Measurements from ENCODE around the gene GPR35.
A peak's percentile ranks its signal among the peaks of the same experiment; 100 is the strongest.

The GPR35 gene

DNA sequence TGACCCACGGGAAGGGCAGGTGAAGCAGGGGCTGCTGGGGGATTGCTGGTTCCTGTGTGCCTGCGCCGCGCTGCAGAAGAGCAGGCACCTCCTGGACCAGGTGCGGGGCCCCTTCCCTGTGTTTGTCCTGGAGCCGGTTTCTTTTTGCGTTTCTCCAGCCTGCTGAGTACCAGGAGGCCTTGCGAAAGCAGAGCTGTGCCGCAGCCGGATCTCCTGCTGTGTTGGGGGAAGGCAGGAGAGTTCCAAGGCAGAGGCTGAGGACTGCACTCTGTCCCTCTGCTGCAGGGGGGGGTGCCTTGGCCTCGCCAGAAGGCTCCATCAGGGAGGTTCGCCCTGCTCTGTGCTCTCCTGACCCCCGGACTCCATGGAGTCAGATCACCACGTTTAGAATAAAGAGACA, 35.9 kb upstream of the GPR35 start:
- DNase-seq (ENCODE audit: low read depth in 3 of 3) = no peak

DNA sequence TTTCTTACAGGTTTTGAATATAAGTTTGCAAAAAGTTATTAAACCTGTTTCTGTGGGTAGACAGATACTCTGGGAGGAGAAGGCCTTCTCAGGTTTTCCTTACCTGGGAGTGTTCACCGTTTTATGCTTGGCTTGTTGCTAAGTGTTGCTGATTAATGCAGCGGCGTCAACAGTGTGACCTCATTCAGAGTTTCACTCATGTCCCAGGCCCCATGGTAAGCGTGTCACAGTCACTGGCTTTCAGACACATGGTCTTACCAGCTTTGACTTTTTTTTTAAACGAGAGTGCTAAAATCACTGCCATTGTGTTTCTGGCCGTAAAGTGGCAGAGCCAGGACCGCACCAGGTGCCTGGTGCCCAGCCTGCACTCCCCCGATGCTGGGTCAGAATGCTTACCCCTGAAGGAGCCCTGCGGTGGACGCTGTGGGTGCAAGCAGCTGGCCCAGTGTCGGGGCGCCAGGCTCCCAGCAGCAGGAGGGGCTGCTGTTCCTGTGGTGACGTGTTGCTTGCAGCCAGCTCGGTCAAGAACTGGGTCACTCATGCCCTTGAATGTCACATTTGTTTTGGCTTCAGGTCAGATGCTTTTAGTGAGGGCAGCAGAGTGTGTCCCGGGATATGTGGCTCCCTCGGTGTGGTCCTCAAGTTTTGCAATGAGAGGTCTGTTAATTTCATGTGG, 35.3 kb upstream of the GPR35 start:
- no peak for DNase-seq (ENCODE audit: low read depth in 3 of 3)

DNA sequence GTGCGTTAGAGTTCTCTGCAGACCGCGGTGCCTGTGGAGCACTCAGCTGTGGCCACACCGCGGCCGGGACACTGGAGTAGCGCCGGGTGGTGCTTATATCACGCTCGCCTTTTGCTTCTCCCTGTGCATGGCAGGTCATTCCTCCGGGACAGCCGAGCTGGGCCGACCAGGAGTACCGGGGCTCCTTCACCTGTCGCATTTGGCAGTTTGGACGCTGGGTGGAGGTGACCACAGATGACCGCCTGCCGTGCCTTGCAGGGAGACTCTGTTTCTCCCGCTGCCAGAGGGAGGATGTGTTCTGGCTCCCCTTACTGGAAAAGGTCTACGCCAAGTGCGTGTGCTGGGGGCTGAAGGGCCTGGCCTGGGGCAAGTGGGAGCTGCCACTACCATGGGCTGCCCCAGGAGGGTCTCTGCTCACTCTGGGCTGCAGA, 34.6 kb upstream of the GPR35 start:
- DNase-seq (ENCODE audit: low read depth in 3 of 3) = no peak

DNA sequence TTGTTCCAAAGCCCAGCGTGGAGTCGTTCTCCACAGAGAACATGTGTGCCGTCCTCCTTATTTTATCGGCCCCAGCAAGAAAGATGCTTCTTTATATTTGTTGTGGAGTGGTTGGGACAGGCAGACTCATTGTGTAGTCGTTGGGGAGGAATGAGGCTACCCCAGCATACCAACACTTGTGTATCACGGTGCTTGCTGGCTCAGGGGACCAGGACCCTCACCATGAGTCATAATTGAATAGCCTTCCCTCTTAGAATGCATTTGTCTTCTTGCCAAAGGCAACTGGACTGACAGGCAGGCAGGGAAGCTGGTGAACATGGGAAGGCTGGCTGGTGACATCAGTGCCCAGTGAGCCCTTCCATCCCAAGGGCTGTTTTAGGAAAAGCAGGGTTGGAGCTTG, 34.1 kb upstream of the GPR35 start:
- DNase-seq (ENCODE audit: low read depth in 3 of 3) = no peak

DNA sequence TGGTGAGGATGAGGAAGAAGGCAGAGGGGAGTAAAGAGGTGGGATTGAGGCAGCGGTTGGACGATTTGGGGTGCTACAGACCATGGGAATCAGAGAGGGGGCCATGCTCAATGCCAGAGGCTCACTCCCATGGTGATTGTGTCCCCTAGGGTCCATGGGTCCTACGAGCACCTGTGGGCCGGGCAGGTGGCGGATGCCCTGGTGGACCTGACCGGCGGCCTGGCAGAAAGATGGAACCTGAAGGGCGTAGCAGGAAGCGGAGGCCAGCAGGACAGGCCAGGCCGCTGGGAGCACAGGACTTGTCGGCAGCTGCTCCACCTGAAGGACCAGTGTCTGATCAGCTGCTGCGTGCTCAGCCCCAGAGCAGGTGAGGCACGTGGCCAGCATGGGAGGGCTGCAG, 33.5 kb upstream of the GPR35 start:
- DNase-seq (ENCODE audit: low read depth in 3 of 3) = no peak

DNA sequence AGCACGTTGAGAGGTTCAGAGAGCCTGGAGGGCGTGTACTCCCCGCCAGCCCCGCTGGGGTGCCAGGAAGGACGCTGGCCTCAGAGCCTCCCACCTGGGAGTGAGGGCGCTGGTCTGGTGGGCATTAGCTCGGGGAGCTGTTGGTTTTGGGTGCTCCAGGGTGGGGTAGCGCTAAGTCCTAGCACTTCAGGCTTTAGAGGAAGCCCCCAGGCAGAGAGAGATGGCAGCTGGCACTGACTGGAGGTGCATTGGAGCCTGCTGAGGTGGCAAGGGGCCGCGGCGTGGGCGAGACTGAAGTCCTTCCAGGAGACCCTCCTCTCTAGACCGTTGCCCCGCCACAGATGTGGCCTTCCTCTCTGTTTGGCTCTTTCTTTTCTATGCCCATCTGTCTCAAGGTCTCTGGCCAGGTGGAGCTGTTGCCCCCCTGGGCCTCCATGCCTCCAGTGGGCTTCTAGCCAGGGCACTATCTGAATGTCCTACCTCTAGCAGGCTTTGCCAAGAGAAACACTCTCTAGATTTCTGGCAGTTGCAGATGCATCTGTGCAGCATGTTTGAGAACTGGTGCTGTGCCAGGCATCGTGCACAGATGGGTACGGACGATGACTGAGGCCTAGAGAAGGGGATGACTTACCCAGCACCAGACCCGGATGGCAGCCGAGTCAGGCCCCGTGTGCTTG, 32.1 kb upstream of the GPR35 start:
- DNase-seq (ENCODE audit: low read depth in 3 of 3) = no peak

DNA sequence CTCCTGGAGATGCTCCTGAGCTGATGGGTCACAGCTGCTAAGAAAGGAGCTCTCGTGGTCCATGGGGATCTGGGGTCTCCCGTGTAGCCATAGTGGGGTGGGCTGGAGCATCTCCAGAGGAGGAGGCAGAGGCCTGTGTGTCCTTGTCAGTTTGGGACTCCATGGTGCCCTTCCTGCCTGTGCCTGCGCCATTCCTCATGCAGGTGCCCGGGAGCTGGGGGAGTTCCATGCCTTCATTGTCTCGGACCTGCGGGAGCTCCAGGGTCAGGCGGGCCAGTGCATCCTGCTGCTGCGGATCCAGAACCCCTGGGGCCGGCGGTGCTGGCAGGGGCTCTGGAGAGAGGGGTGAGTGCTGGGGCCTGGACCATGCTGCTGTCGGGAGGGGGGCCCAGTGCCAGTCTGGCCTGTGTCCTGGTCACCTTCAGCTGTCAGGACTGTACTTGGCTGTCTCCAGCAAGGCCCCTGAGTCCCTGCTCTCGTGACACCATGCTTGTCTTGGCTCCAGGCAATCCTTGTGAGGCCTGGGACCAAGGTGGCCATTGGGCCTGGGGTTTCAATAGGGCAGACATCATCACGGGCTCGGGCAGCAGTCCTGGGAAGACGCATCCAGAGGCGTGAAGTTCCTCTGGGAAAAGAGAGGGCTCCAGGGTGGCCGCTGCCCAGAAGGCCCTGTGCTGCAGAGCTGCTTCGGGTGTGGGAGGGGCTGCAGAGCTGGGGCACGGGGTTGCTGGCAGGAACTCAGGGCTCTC, 31.4 kb upstream of the GPR35 start:
- DNase-seq (ENCODE audit: low read depth in 3 of 3) = no peak

DNA sequence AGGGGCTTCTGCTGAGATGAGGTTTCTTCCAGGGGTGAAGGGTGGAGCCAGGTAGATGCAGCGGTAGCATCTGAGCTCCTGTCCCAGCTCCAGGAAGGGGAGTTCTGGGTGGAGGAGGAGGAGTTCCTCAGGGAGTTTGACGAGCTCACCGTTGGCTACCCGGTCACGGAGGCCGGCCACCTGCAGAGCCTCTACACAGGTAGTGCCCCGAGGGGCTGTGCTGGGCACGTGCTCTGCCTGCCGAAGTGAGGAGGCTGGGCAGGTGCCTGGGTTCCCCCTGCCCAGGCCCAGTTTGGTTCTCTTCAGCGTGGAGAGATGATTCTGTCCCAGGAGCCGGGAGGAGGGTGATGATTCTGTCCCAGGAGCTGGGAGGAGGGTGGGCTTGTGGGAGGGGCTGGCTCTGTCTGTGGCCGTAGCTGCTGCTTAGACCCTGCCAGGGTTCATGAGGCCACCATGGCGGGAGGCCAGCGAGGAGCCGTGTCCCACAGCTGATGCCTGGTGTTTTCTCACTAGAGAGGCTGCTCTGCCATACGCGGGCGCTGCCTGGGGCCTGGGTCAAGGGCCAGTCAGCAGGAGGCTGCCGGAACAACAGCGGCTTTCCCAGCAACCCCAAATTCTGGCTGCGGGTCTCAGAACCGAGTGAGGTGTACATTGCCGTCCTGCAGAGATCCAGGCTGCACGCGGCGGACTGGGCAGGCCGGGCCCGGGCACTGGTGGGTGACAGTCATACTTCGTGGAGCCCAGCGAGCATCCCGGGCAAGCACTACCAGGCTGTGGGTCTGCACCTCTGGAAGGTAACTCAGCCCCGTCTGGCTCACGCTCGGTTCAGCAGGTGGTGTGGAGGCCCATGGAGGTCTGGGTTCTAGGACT, 30.5 kb upstream of the GPR35 start:
- no peak for DNase-seq (ENCODE audit: low read depth in 3 of 3)

DNA sequence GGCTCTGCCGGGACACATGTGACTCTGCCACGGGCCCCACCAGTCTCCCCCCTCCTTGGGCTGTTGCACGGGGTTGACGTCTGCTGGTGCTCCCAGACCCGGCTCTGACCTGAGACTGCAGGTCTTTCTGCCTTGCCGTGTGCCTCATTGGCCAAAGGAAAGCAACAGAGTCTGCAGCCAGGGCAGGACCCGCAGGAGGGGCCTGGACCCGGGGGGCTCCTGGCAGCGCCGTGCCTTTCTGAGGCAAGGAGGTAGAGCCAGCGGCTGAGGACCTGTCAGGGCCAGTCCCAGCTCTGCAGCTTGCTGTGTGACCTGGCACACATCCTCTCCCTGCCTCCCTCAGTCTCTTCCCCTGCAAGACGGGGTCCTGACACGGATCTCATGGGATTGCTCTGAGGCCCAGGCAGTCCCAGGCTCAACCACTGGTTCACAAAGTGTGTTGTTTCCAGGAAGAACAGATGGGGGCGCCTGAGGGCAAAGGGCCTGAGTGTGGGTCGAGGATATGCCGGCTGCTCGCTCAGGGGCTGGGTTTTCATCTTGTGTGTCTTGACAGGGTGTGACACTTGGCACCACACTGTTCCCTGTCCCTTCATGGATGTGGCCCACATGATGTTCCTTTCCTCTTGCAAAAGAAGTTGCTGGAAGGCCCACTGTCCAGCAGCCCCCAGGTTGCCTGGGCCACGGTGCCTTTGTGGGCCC, 29.8 kb upstream of the GPR35 start:
- DNase-seq (ENCODE audit: low read depth in 3 of 3) = peak in 1 of 3 donors; percentile 22

DNA sequence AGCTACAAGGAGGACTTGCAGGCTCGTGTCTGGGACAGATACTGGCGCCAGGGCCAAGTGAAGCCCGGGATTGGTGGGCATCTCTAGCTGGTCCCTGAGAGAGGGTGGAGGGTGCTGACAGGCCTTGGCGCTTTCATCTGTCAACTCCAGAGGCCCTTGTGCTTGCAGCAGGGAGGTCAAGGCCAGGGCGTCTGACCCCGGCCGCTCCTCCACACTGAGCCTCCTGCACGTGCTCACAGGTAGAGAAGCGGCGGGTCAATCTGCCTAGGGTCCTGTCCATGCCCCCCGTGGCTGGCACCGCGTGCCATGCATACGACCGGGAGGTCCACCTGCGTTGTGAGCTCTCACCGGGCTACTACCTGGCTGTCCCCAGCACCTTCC, 29.2 kb upstream of the GPR35 start:
- no peak for DNase-seq (ENCODE audit: low read depth in 3 of 3)

DNA sequence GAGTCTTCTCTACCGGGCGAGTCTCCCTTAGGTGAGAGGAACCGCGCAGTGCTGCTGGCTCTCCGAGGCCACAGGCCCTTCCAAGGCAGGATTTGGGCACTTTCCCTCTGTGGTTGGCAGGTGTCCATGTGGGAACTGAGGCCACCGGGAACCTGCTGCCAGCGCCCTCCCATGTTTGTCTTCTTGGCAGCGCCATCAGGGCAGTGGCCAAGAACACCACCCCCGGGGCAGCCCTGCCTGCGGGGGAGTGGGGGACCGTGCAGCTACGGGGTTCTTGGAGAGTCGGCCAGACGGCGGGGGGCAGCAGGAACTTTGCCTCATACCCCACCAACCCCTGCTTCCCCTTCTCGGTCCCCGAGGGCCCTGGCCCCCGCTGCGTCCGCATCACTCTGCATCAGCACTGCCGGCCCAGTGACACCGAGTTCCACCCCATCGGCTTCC, 28.8 kb upstream of the GPR35 start:
- DNase-seq (ENCODE audit: low read depth in 3 of 3) = no peak

DNA sequence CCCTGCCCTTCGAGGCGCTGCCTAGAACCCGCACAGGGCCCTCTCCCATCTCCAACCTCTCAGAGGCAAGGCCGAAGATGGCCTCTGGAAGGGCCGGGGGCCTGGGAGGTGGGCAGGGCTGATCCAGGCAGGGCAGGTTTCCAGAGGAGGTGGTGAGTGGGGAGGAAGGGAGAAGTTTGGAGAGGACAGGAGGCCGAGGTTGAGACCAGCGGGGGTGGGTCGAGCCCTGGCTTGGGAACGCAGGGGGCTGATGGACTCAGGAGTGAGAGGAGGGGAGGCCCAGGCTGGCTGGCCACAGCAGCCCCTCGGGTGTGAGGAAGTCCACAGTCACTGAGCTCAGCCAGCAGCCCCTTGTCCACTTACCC, 28.2 kb upstream of the GPR35 start:
- DNase-seq (ENCODE audit: low read depth in 3 of 3) = no peak

DNA sequence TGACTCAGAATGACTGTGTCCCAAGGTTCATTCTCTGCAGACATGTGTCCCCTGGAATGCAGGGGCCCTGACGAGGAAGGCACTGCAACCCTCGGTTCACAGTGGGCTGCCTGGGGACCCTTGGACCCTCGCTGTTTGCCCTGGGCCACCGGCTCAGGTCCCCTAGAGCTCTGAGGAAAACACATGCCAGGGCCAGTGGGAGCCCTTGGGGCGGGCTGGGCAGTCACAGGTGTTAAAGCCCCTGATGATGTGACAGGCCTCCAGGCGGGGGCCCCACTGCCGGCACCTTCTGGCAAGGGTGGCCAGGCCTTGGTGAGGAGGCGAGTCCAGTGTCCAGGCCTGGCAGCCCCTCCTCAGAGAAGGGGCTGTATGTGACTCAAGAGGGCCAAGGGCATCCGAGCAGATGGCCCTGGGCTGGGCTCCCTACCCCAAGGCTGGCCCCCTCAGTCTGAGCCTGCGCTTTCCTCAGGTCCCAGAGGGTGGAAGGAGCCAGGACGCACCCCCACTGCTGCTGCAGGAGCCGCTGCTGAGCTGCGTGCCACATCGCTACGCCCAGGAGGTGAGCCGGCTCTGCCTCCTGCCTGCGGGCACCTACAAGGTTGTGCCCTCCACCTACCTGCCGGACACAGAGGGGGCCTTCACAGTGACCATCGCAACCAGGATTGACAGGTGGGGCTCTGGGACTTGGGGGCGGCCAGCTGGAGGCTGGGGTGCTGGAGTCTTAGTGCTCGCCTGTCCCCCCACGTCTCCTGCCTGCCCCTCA, 27.7 kb upstream of the GPR35 start:
- DNase-seq (ENCODE audit: low read depth in 3 of 3) = no peak

DNA sequence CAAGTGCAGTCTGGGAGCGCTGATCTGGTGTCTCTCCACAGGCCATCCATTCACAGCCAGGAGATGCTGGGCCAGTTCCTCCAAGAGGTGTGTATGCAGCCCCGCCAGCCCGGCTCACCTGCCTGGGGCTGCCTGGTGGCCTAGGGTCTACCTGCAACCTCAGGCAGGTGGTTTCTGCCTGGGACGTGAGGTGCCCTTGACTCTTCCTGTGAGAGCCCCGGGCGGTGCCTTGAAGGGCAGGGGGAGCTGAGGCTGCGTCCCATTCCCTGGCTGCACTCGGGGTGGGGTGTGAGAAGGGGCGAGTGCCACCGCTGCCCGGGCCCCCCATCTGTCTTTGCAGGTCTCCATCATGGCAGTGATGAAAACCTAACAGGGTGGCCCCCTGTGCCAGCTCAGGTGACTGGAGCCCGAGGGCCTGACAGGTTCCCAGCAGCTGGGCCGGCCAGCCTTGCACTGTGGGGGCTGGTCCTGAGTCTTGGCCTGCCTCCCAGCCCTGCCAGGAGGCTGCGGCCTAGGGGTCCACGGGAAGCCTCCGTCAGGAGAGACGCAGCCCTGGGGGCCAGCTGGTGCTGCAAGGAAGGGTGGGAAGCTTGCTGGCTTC, 26.9 kb upstream of the GPR35 start:
- no peak for DNase-seq (ENCODE audit: low read depth in 3 of 3)

DNA sequence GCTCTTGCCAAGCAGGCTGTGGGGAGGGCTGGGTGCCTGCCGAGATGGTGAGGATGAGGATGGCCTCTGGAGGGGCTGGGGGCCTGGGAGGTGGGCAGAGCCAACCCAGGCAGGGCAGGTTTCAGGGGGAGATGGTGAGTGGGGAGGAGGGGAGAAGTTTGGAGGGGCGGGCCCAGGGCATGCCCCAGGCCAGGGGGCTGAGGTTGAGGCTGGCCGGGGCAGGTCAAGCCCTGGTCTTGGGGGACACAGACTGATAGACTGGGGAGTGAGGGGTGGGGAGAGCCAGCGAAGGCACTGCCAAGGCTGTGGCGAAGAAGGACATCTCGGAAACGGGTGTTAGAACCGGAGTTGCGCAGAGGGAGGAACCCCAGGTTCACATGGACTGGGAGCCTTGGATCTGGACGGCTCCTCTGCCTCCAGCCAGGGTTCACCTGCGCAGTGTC, 26.1 kb upstream of the GPR35 start:
- DNase-seq (ENCODE audit: low read depth in 3 of 3) = no peak

DNA sequence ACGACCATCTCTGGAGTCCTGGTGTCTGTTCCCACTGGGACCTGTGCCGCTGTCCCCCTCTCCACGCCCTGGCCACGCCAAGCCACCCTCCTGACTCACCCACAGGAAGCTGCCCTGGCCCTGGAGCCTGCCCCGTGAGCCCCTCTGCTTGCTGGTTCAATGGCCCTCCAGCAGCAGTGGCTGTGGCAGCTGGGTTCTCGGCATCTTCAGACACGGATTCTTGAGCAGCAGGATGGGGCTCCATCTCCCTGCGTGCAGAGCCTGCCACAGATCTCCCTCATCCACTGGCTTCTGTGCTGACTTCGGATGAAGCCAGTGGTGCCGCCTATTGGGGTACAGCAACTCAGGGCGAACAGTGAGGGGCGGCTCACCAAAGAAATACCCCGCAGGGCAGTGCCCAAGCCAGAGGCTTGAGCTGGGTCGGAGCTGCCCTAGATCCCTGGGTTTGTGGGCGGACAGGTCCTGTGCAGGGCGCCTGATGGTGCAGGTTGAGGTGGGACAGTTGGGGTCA, 24.8 kb upstream of the GPR35 start:
- DNase-seq (ENCODE audit: low read depth in 3 of 3) = no peak

DNA sequence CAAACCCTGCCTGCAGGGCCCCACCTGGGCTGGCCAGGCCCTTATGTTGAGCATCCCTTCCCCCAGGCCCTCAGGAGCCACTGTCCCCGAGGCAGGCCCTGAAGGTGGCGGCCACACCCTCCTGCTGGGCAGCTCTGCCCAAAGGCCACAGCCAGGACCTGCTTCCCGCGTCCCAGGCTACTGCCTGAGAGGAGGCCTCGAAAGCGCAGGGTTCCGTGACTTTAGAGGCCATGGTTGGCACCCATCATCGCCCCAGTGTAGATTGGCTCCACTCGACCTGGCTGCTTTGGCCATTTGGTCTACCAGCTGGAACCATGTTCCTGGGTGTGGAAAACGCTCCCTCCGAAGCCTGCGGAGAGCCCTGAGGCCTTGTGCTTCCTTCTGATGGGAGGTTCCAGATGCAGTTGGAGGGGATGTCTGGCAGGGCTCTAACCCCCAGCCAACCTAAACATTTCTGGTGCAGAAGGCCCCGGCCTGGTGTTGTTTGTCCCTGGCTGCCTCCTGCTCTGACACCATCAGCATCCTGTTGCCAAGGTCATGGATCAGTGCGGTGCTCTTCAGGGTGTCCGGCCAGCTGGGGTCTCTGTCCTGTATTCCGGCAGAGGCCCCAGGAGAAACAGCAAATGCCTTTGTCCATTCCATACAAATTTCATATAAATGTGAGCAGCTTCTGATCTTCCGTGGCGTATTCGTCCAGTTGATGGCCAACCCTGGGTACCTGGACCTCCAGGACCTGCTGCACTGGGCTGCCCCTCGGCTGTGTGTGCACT, 24.0 kb upstream of the GPR35 start:
- no peak for DNase-seq (ENCODE audit: low read depth in 3 of 3)

DNA sequence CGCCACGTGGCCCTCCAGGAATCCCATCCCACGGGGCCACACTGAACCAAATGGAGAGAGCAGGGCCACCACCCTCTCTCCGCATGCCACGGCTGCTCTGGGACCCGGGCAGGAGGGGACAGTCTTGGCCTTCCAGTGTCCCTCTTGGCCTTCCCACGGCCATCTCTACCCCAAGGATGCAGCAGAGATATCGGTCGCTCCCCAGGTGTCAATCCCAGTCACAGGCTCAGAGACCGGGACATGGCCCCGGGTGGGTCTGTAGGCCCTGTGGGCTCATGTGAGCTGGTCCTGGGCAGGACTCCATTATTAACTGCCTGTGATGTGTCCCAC, 23.5 kb upstream of the GPR35 start:
- DNase-seq (ENCODE audit: low read depth in 3 of 3) = no peak

DNA sequence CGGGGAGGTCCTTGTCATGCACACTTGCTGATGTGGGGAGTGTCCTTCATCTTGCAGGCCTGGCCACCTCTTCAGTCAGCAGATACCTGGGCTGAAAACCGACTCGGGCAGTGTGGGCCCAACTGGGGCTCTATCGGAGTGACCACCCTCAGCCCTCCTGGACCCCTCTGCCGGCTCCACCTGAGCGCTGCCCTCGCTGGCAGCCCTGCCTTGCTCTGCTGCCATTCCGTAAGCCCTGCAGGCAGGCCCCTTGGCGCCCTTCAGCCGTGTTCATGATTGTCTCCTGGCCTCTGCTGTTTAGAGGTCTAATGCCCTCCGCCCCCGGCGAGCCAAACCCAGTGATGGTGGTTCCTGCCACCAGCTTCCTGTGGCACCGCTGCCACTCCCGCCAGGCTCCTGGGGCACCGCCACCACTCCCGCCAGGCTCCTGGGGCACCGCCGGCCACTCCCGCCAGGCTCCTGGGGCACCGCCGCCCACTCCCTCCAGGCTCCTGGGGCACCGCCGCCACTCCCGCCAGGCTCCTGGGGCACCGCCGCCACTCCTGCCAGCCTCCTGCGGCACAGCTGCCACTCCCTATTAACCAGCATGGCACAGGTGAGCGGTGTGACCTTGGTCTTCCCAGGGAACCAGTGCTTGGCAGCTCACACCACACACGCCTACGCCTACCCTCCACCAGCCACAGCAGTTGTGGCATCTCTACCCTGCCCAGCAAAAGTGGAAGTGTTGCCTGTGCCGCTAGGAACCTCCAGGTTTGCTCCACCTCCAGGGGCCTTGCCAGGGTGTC, 22.8 kb upstream of the GPR35 start:
- no peak for DNase-seq (ENCODE audit: low read depth in 3 of 3)

All from stimulated activated CD4-positive, alpha-beta T cell treated with anti-CD3 and anti-CD28 coated beads, TNF-alpha, amount 100 ng/mL, for 48 hours (primary cell).